Fibroblast of lung (primary cell): ENCODE data around the gene ANO3. TPM values are rescaled to one million over a fixed set of nuclear protein-coding genes. Genes with fewer than 3 reads are reported as not detected.
A peak's percentile ranks its signal among the peaks of the same experiment; 100 is the strongest.
"Not testable (repeated sequence)": the region's sequence is repeated elsewhere in the genome, so short reads cannot be mapped to it uniquely, and the experiment has no call there.

Source experiments
- DNase-seq, 2 donors: peaks; one replicate each; pipeline versions ENCODE4 v3.0.0 to v3.0.0-alpha.2; 2010; ENCODE audit warnings: low read depth in 2 of 2
- H2AFZ ChIP-seq: 2 replicates; pipeline ENCODE4 v1.5.1; 2012; ENCODE audit warnings: low read length, control low read depth, inconsistent platforms
- H3K27ac ChIP-seq: 2 replicates; pipeline ENCODE4 v1.5.1; 2011; ENCODE audit warnings: low read length, control low read depth; ENCODE audit not compliant: insufficient read depth
- H3K27me3 ChIP-seq: 2 replicates; pipeline ENCODE4 v1.5.1; 2011; ENCODE audit warnings: mild to moderate bottlenecking, low read length; ENCODE audit not compliant: control insufficient read depth, insufficient read depth
- H3K36me3 ChIP-seq: 2 replicates; pipeline ENCODE4 v1.5.1; 2011; ENCODE audit warnings: low read length; ENCODE audit not compliant: control insufficient read depth, insufficient read depth
- H3K4me1 ChIP-seq: 2 replicates; pipeline ENCODE4 v1.5.1; 2011; ENCODE audit warnings: low read length; ENCODE audit not compliant: control insufficient read depth, insufficient read depth; ENCODE audit errors: extremely low read depth
- H3K4me2 ChIP-seq: 2 replicates; pipeline ENCODE4 v1.5.1; 2011; ENCODE audit warnings: low read length, control low read depth; ENCODE audit not compliant: insufficient read depth; ENCODE audit errors: extremely low read depth
- H3K4me3 ChIP-seq, 4 experiments: fragments of 200-600 bp in 1 of 4; sonication (generic) in 1 of 4; replicated peaks in 1 of 4; 2 replicates each; pipeline ENCODE4 v1.5.1; 2011 to 2016; ENCODE audit warnings: low read length in 4 of 4, low read depth in 3 of 4, mild to moderate bottlenecking in 3 of 4, control low read depth in 2 of 4, inconsistent platforms in 1 of 4, mixed read lengths in 1 of 4; ENCODE audit not compliant: insufficient read depth in 1 of 4; ENCODE audit errors: control extremely low read depth in 1 of 4
- H3K79me2 ChIP-seq: 2 replicates; pipeline ENCODE4 v1.5.1; 2012; ENCODE audit warnings: mild to moderate bottlenecking, low read length, inconsistent platforms; ENCODE audit not compliant: control insufficient read depth, insufficient read depth
- H3K9ac ChIP-seq: 2 replicates; pipeline ENCODE4 v1.5.1; 2011; ENCODE audit warnings: mild to moderate bottlenecking, low read length, control low read depth; ENCODE audit not compliant: insufficient read depth
- H3K9me3 ChIP-seq: 2 replicates; pipeline ENCODE4 v1.5.1; 2012; ENCODE audit warnings: low read depth, low read length; ENCODE audit not compliant: control insufficient read depth, insufficient read depth
- H4K20me1 ChIP-seq: 2 replicates; pipeline ENCODE4 v1.5.1; 2011; ENCODE audit warnings: low read length; ENCODE audit not compliant: control insufficient read depth, insufficient read depth; ENCODE audit errors: extremely low read depth
- EZH2 ChIP-seq: IDR thresholded peaks from 2 replicates; pipeline ENCODE4 v1.5.1; 2012; ENCODE audit warnings: low read length, control low read depth, mild to moderate bottlenecking; ENCODE audit errors: missing control alignments
- polyA plus RNA-seq, 2 donors: library from polyadenylated mRNA; depleted of rRNA in 1 of 2; stranded (reverse) in 1 of 2; unstranded in 1 of 2; fragments of >200 nt; gene quantifications; 2 replicates each; pipeline ENCODE4 v1.2.1, GENCODE V29; 2011 to 2012; ENCODE audit warnings: missing spikeins in 1 of 2
- total RNA-seq: library from RNA; depleted of rRNA; stranded (reverse); fragments of >200 nt; gene quantifications from 2 replicates; pipeline ENCODE4 v1.2.1, GENCODE V29; 2014
- TF ChIP-seq, protein P1 (sequence below), 2 donors: IDR thresholded peaks in 1 of 2; conservative IDR thresholded peaks in 1 of 2; 1 replicate in 1 of 2; 2 replicates in 1 of 2; pipeline ENCODE4 v1.5.1; 2011 to 2012; ENCODE audit warnings: low read length in 2 of 2, control low read depth in 1 of 2, inconsistent platforms in 1 of 2, low read depth in 1 of 2, mild to moderate bottlenecking in 1 of 2

ANO3 gene
- total and polyA plus RNA-seq, 2 donors (not counting 1 experiment from before 2014, with no cell fraction given), result 2.2 to 5.1 TPM

DNA sequence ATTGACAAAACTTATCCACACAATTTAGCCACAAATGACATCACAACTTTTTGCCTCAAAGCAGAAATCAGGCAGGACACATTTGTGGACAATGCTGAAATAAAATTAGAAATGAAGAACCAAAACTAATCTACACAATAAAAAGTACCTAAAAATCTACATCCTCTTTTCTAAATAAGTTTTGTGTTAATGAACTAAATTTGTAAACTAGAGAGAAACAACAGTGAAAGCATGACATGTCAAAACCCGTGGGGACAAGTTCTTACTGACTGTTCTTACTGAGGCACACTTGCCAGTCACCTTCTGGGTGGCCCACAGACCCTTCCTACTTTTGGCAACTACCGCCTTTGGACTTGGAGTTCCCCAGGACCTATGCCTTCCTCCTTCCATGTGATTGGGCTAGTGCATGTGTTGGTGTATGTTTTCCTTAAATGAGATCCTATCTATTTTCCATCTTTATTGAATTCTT is 300.8 kb downstream of the ANO3 start:
- Histone ChIP-seq H3K27me3 (no peaks in the 10 kb centered on the region), H2AFZ (no peak overlapping the region), H3K27ac (no peak overlapping the region), H3K79me2 (no peaks in the 10 kb centered on the region), H3K9ac (no peak overlapping the region), H3K36me3 (no peaks in the 10 kb centered on the region), H3K4me1 (no peaks in the 10 kb centered on the region), H4K20me1 (no peaks in the 10 kb centered on the region), H3K9me3 (no peaks in the 10 kb centered on the region), H3K4me2 (no peak overlapping the region), H3K4me3 (no peak overlapping the region)
- no peak for TF ChIP-seq EZH2
- TF ChIP-seq, protein P1, sequence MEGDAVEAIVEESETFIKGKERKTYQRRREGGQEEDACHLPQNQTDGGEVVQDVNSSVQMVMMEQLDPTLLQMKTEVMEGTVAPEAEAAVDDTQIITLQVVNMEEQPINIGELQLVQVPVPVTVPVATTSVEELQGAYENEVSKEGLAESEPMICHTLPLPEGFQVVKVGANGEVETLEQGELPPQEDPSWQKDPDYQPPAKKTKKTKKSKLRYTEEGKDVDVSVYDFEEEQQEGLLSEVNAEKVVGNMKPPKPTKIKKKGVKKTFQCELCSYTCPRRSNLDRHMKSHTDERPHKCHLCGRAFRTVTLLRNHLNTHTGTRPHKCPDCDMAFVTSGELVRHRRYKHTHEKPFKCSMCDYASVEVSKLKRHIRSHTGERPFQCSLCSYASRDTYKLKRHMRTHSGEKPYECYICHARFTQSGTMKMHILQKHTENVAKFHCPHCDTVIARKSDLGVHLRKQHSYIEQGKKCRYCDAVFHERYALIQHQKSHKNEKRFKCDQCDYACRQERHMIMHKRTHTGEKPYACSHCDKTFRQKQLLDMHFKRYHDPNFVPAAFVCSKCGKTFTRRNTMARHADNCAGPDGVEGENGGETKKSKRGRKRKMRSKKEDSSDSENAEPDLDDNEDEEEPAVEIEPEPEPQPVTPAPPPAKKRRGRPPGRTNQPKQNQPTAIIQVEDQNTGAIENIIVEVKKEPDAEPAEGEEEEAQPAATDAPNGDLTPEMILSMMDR (conservative IDR thresholded peaks at IDR 0.05 in 1 of 2, IDR thresholded peaks at IDR 0.05 in 1 of 2; ENCODE audit: low read depth in 1 of 2, low read length in 2 of 2), result no peak
- DNase-seq, result no peak

DNA sequence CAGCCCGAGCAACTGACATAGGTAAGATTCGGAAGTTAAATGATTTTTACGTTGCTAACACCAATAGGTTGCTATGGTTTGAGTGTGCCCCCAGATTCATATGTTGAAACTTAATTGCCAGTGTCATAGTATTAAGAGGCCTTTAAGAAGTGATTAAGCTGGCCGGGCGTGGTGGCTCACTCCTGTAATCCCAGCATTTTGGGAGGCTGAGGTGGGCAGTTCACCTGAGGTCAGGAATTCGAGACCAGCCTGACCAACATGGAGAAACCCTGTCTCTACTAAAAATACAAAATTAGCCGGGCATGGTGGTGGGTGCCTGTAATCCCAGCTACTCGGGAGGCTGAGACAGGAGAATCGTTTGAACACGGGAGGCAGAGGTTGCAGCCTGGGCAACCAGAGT is 311.4 kb downstream of the ANO3 start:
- H4K20me1 ChIP-seq, H3K4me3 ChIP-seq, H3K36me3 ChIP-seq, DNase-seq, H3K27me3 ChIP-seq, H3K9ac ChIP-seq, H3K4me1 ChIP-seq, H2AFZ ChIP-seq, H3K27ac ChIP-seq, H3K9me3 ChIP-seq, H3K79me2 ChIP-seq, H3K4me2 ChIP-seq: not testable (repeated sequence)

DNA sequence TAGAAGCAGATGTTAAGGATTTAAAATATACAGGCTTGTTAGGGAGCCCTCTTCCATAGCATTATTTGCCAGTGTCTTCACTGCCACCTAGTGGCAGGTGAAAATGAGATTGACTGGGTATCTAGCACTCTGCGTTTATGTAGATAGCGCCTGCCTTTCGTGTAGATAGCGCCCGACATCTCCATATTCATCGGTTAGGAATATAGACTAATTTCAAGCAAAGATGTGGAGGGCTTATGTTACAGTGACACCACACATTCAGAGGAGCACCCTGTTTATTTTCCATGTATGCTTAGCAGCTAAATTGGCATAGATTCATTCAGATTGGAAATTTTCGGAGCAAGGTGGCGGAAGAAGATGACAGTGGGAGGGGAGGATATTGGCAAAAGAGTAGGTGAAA is 318.0 kb downstream of the ANO3 start:
- Histone ChIP-seq H2AFZ (peak overlapping the region; percentile 38), H3K4me3 (peak overlapping the region in 1 of 4 experiments; percentile 34), H3K79me2 (no peaks in the 10 kb centered on the region), H3K4me1 (no peaks in the 10 kb centered on the region), H3K4me2 (peak overlapping the region; percentile 15), H4K20me1 (no peaks in the 10 kb centered on the region), H3K27me3 (no peaks in the 10 kb centered on the region), H3K27ac (no peak overlapping the region), H3K9me3 (no peaks in the 10 kb centered on the region), H3K36me3 (no peaks in the 10 kb centered on the region), H3K9ac (no peak overlapping the region)
- peak; percentile 55 to 81 for DNase-seq
- TF ChIP-seq, protein P1 (conservative IDR thresholded peaks at IDR 0.05 in 1 of 2, IDR thresholded peaks at IDR 0.05 in 1 of 2; ENCODE audit: low read depth in 1 of 2, low read length in 2 of 2), result peak; percentile 58 to 76
- TF ChIP-seq EZH2, result no peak
